ENCODE data around the gene ERFL.

Gene ERFL

DNA sequence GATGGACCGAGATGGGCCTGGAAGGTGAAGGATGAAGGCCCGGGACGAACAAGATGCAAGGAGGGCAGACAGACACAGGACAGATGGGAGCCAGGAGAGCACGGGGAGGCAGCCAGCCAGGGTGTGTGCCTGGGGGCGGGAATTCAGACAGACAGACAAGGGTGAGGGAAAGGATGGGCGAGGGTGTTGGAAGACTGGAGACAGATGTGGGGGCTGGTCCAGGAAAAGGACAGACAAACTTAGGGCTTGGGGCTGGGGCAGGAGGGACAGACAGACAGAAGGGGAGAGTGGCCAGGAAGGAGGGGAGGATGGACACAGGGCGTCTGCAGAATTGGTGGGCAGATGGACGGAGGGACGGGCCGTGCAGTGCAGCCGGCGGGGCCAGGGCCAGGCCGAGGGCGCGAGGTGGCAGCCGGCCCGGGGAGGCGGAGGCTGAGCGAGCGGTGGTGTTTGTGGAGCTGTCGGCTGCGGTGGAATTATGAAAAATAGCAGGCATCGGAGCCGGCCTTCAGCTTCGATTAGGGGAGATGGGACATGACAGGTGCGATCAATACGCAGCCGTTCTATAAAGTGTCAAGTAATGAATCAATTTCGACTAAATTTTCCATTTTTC lies 4.6 kb upstream of the ERFL start:
- no peak for TF ChIP-seq EP300 (IDR thresholded peaks at IDR 0.05; ENCODE audit: borderline replicate concordance)
- TF ChIP-seq RAD21 (IDR thresholded peaks at IDR 0.05; ENCODE audit: low read depth): no peak
- TF ChIP-seq TEAD4 (IDR thresholded peaks at IDR 0.05): no peak
- TF ChIP-seq NFIC (IDR thresholded peaks at IDR 0.05): no peak
- no peak for TF ChIP-seq TAF1 (IDR thresholded peaks at IDR 0.05; ENCODE audit: low read depth)
- TF ChIP-seq REST (IDR thresholded peaks at IDR 0.05; ENCODE audit: low read depth): no peak
- TF ChIP-seq CREB1 (IDR thresholded peaks at IDR 0.05; ENCODE audit: low read depth): no peak
- no peak for TF ChIP-seq USF1 (IDR thresholded peaks at IDR 0.05)
- TF ChIP-seq EGR1 (IDR thresholded peaks at IDR 0.05): no peak
- TF ChIP-seq YY1 (IDR thresholded peaks at IDR 0.05; ENCODE audit: low read depth): no peak
- TF ChIP-seq MAX (IDR thresholded peaks at IDR 0.05): no peak
- TF ChIP-seq FOXM1 (IDR thresholded peaks at IDR 0.05; ENCODE audit: borderline replicate concordance, low read depth): no peak
- no peak for TF ChIP-seq CEBPB (IDR thresholded peaks at IDR 0.05)
- TF ChIP-seq ZBTB7A (IDR thresholded peaks at IDR 0.05; ENCODE audit: low read depth): no peak
- TF ChIP-seq TCF12 (IDR thresholded peaks at IDR 0.05; ENCODE audit: low read depth): no peak

DNA sequence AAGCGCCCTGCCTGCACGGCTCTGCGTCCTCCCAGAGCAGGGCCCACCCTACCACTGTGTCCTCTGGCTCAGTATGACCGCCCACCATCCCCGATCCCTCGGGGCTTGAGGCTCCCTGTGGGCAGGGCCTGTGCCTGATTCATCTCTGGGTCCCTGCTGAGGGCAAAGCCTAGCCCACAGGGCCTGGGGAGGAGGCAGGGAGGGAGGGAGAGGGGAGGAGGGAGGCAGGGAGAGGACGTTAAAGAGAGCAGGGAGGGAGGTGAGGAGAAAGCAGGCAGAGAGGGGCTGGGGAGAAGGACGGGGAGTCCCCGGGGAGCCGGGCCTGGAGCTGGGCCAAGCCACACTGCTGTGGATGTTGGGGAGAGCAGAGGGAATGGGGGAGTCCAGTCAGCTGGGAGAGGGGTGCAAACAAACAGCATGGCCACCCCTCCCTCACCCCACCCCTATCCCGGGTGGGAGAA lies 4.0 kb upstream of the ERFL start:
- no peak for TF ChIP-seq ZBTB7A (IDR thresholded peaks at IDR 0.05; ENCODE audit: low read depth)
- TF ChIP-seq EGR1 (IDR thresholded peaks at IDR 0.05): no peak
- no peak for TF ChIP-seq RAD21 (IDR thresholded peaks at IDR 0.05; ENCODE audit: low read depth)
- no peak for TF ChIP-seq CEBPB (IDR thresholded peaks at IDR 0.05)
- no peak for TF ChIP-seq FOXM1 (IDR thresholded peaks at IDR 0.05; ENCODE audit: borderline replicate concordance, low read depth)
- TF ChIP-seq USF1 (IDR thresholded peaks at IDR 0.05): no peak
- TF ChIP-seq MAX (IDR thresholded peaks at IDR 0.05): no peak
- TF ChIP-seq TEAD4 (IDR thresholded peaks at IDR 0.05): no peak
- no peak for TF ChIP-seq YY1 (IDR thresholded peaks at IDR 0.05; ENCODE audit: low read depth)
- no peak for TF ChIP-seq CREB1 (IDR thresholded peaks at IDR 0.05; ENCODE audit: low read depth)

GRCh38 chr19:41930926-41931592 lies 2.8 kb upstream of the ERFL start:
- TF ChIP-seq TAF1 (IDR thresholded peaks at IDR 0.05; ENCODE audit: low read depth) (no peak), RAD21 (IDR thresholded peaks at IDR 0.05; ENCODE audit: low read depth) (no peak), EP300 (IDR thresholded peaks at IDR 0.05; ENCODE audit: borderline replicate concordance) (no peak), CREB1 (IDR thresholded peaks at IDR 0.05; ENCODE audit: low read depth) (no peak), TEAD4 (IDR thresholded peaks at IDR 0.05) (no peak), MAX (IDR thresholded peaks at IDR 0.05) (no peak), EGR1 (IDR thresholded peaks at IDR 0.05) (no peak), REST (IDR thresholded peaks at IDR 0.05; ENCODE audit: low read depth) (no peak), YY1 (IDR thresholded peaks at IDR 0.05; ENCODE audit: low read depth) (no peak), CEBPB (IDR thresholded peaks at IDR 0.05) (no peak), ZBTB7A (IDR thresholded peaks at IDR 0.05; ENCODE audit: low read depth) (no peak), TCF12 (IDR thresholded peaks at IDR 0.05; ENCODE audit: low read depth) (no peak)

DNA sequence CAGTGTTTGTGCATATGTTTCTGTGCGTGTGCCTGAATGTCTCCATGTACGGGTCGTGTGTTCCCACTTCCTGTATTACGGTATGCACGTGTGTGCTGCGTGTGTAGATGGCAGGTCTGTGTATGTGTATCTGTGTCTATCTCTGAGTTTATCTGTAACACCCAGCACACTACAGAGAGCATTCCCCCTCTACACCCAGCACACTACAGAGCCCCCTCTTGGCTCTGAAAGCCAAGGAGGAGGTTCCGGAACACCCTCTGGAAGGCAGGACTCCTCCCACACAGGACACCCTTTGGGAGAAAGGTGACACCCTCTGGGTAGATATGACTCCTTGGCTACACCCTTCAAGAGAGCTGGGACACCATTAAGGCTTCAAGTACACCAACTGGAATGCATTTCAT lies 2.1 kb upstream of the ERFL start:
- TF ChIP-seq RAD21 (IDR thresholded peaks at IDR 0.05; ENCODE audit: low read depth) (no peak), ZBTB7A (IDR thresholded peaks at IDR 0.05; ENCODE audit: low read depth) (no peak), CREB1 (IDR thresholded peaks at IDR 0.05; ENCODE audit: low read depth) (no peak), NFIC (IDR thresholded peaks at IDR 0.05) (no peak), TAF1 (IDR thresholded peaks at IDR 0.05; ENCODE audit: low read depth) (no peak), TEAD4 (IDR thresholded peaks at IDR 0.05) (no peak), EP300 (IDR thresholded peaks at IDR 0.05; ENCODE audit: borderline replicate concordance) (no peak), FOXM1 (IDR thresholded peaks at IDR 0.05; ENCODE audit: borderline replicate concordance, low read depth) (no peak), USF1 (IDR thresholded peaks at IDR 0.05) (no peak), CEBPB (IDR thresholded peaks at IDR 0.05) (no peak), MAX (IDR thresholded peaks at IDR 0.05) (no peak), TCF12 (IDR thresholded peaks at IDR 0.05; ENCODE audit: low read depth) (no peak), REST (IDR thresholded peaks at IDR 0.05; ENCODE audit: low read depth) (no peak), EGR1 (IDR thresholded peaks at IDR 0.05) (no peak)

Data from Ishikawa (cell line).